Activated T-cell treated with anti-CD3 and anti-CD28 coated beads, Interleukin-2, amount 50 U/mL, for 24 hours (primary cell): ENCODE measurements around the gene RRAS.

Source experiments
- DNase-seq: peaks from one replicate; pipeline ENCODE4 v3.0.0-alpha.2; 2020
- H3K27ac Mint-ChIP-seq: 2 replicates; pipeline ENCODE4 v1.8.0; 2020; ENCODE audit warnings: mild to moderate bottlenecking, mixed read lengths
- H3K27me3 Mint-ChIP-seq: 2 replicates; pipeline ENCODE4 v1.8.0; 2020; ENCODE audit warnings: mixed read lengths
- H3K36me3 Mint-ChIP-seq: 2 replicates; pipeline ENCODE4 v1.8.0; 2020; ENCODE audit warnings: low read depth, mixed read lengths
- H3K4me1 Mint-ChIP-seq: 2 replicates; pipeline ENCODE4 v1.8.0; 2020; ENCODE audit warnings: low read depth, mixed read lengths
- H3K4me3 Mint-ChIP-seq: 2 replicates; pipeline ENCODE4 v1.8.0; 2020; ENCODE audit warnings: mild to moderate bottlenecking, moderate library complexity, mixed read lengths
- H3K9me3 Mint-ChIP-seq: 2 replicates; pipeline ENCODE4 v1.8.0; 2020; ENCODE audit warnings: mixed read lengths

The RRAS gene

GRCh38 chr19:49680421-49681351 lies 40.7 kb upstream of the RRAS start:
- peak; percentile 98 for DNase-seq
- H3K27me3 Mint-ChIP-seq = no peaks in the 10 kb centered on the region
- peaks cover 49% of the 10 kb centered on the region for H3K4me1 Mint-ChIP-seq
- peak overlapping the region; percentile 99 for H3K4me3 Mint-ChIP-seq
- peaks cover 78% of the 10 kb centered on the region for H3K36me3 Mint-ChIP-seq
- no peaks in the 10 kb centered on the region for H3K9me3 Mint-ChIP-seq
- peak overlapping the region; percentile 97 for H3K27ac Mint-ChIP-seq

DNA sequence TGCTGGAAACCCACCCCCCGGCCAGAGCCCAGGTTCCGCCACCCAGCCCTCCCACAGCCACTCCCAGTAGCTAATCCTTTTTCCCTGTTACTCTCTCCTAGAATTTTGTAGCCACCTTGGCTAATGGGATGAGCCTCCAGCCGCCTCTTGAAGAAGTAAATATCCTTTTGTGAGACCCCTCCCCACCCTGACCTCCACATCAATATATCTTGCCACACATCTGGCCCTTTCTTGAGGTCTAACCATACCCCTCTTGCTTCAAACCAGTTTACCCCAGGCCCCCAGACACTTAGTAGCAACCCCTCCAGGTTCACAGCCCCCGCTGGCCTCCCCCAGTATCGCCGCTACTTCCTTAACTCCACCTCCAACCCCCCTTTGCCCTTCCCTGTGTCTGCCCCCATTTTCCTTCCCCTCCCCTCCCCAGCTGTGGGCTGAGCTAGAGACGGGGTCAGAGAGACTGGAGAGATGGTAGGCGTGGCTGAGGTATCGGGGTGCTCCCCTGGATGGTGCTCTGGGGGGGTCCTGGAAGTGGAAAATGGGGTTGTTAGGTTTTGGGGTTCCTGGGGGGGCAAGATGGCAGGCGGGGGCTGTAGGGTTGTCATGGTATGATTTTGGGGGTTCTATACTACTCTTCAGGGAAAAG lies 39.9 kb upstream of the RRAS start:
- Mint-ChIP-seq H3K4me3 (peak overlapping the region; percentile 99), H3K36me3 (peaks cover 70% of the 10 kb centered on the region), H3K4me1 (peaks cover 46% of the 10 kb centered on the region), H3K27me3 (no peaks in the 10 kb centered on the region), H3K9me3 (no peaks in the 10 kb centered on the region), H3K27ac (peak overlapping the region; percentile 97)
- no peak for DNase-seq

DNA sequence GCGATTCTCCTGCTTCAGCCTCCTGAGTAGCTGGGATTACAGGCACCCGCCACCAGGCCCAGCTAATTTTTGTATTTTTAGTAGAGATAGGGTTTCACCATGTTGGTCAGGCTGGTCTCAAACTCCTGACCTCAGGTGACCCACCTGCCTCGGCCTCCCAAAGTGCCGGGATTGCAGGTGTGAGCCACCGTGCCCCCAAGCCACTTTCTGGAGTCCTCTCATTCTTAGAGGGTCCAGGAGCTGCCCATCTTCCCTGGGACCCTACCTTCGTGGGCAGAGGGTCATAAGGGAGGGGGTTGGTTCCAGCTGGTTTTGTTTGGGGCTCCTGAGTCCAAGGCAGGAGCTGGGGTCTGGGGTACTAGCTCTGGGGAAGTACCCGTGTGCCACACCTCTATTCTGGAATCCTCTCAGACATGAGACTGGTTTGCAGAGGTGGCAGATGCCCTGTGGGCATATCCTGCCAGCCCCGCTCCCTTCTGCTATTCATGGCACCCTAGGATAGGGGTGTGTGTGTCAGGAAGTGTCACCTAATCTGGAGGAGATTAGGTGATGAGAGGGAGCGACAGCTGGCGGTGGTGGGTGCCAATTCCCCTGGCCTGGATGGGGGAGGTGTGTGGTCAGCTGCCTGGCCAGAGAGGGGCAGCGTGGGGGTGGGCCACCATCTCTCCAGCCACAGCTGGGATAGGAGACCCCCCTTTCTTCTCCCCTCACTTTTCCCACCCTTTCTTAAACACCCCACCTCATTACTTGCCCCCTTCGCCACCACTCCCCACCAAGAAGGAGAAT lies 39.2 kb upstream of the RRAS start:
- Mint-ChIP-seq H3K27me3 (no peaks in the 10 kb centered on the region), H3K9me3 (no peaks in the 10 kb centered on the region), H3K4me1 (peaks cover 46% of the 10 kb centered on the region)

GRCh38 chr19:49677901-49678674 lies 38.1 kb upstream of the RRAS start:
- peaks cover 41% of the 10 kb centered on the region for H3K4me1 Mint-ChIP-seq
- peaks cover 59% of the 10 kb centered on the region for H3K36me3 Mint-ChIP-seq
- peak overlapping the region; percentile 97 for H3K27ac Mint-ChIP-seq

More for the DNA sequence above, 39.2 kb upstream of the RRAS start:
- H3K27ac Mint-ChIP-seq = peak overlapping the region; percentile 97
- peaks cover 64% of the 10 kb centered on the region for H3K36me3 Mint-ChIP-seq
- DNase-seq = no peak
- H3K4me3 Mint-ChIP-seq = peak overlapping the region; percentile 99

DNA sequence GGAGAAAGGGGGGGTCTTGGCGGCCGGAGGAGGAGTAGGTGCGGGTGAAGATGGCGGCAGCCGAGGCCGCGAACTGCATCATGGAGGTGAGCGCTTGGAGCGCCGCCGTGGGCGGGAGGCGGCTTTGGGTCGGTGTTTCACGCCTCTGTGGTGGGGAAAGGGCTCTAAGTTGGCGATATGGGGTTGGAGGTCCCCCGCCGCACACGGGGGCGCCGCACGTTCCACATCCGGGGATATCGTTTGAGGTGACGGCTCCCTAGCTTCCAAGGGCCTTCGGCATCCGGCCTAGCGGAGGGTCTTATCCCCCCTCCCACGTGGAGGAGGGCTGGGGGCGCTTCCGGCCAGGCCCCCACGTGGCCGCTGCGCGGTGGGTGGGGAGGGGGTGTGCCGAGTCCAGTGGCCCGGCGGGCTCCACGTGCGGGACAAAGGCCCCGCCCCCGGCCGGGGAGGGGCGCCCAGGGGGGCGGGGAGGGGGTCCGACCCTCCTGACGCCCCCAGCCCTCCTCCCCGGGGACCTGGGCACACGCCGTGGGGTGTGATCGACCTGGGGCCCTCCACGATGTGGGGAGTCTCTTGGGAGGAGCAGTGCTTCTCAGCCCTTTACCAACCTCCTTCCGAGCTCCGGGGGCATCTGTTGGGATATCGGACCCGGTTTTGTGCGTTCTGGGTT lies 37.4 kb upstream of the RRAS start, which contains the start of gene PRMT1:
Gene PRMT1 (plus strand): TSS at position 41 of the 670 bp plus-strand sequence. CDS start 10 bp downstream, at position 51.
- H3K36me3 Mint-ChIP-seq = peaks cover 54% of the 10 kb centered on the region
- no peak for DNase-seq
- peaks cover 40% of the 10 kb centered on the region for H3K4me1 Mint-ChIP-seq
- H3K9me3 Mint-ChIP-seq = no peaks in the 10 kb centered on the region
- no peaks in the 10 kb centered on the region for H3K27me3 Mint-ChIP-seq
- H3K27ac Mint-ChIP-seq = peak within 1 kb of the TSS; percentile 99
- peak within 1 kb of the TSS; percentile 99 for H3K4me3 Mint-ChIP-seq

More at GRCh38 chr19:49677901-49678674, 38.1 kb upstream of the RRAS start:
- Mint-ChIP-seq H3K27me3 (no peaks in the 10 kb centered on the region), H3K4me3 (peak overlapping the region; percentile 99), H3K9me3 (no peaks in the 10 kb centered on the region)
- peak; percentile 87 for DNase-seq

DNA sequence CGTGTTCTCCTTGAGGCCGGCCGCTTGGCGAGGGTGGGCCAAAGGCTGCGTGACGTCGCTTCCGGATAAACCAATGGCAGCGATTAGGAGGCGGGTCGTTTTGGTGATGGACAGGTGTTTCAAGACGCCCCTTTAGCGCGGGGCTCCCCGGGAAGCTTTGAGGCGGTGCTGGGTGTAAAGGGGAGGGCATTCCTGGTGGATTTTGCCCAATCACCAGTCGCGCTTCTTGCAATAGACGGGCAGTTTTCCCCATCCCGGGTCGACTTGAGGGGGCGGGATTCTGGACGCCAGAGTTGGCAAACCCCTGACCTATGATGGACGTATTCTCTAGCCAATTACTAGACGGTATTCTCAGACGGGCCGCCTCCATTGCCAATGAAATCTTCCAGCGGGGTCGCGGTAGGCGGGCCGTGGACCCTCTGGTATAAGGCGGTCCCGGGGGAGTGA lies 36.9 kb upstream of the RRAS start:
- Mint-ChIP-seq H3K4me3 (peak overlapping the region; percentile 99), H3K27ac (peak overlapping the region; percentile 99), H3K9me3 (no peaks in the 10 kb centered on the region), H3K36me3 (peaks cover 54% of the 10 kb centered on the region), H3K27me3 (no peaks in the 10 kb centered on the region), H3K4me1 (peaks cover 40% of the 10 kb centered on the region)
- DNase-seq = peak; percentile 98

DNA sequence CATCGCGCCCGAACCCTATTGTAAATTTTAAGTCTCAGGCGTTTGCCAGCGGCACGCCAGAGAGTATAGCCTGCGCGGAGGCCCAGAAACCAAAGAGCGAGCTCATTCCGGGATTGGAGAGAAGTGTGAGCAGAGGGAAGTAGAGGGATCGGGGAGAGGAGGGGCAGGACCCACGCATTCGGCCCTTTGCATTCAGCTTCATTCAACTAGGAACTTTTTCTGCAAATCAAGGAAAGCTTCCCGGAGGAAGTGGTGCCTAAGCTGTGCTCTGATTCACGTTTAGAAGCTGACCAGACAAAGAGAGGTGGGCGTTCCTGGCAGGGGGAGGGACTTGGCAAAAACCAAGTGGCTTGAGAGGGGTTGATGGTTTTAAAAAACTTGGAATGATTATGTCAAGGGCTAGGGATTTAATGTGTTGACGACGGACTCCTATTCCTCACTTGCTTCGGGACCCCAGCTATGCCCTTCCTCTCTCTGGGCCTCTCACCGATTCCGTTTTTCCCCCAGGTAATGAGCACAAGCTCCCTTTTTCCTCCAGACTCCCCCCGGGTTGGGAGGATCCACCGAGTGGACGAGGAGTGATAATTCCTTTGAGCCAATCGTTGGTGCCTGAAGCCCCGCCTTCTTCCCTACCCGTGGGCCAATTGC lies 36.3 kb upstream of the RRAS start:
- Mint-ChIP-seq H3K4me1 (peaks cover 39% of the 10 kb centered on the region), H3K27me3 (no peaks in the 10 kb centered on the region), H3K36me3 (peaks cover 52% of the 10 kb centered on the region), H3K27ac (peak overlapping the region; percentile 99), H3K4me3 (peak overlapping the region; percentile 99), H3K9me3 (no peaks in the 10 kb centered on the region)
- no peak for DNase-seq

GRCh38 chr19:49672131-49672919 lies 32.4 kb upstream of the RRAS start:
- DNase-seq = peak; percentile 85
- H3K27me3 Mint-ChIP-seq = no peaks in the 10 kb centered on the region
- peaks cover 46% of the 10 kb centered on the region for H3K36me3 Mint-ChIP-seq
- H3K27ac Mint-ChIP-seq = no peak overlapping the region
- H3K4me1 Mint-ChIP-seq = peaks cover 18% of the 10 kb centered on the region
- no peaks in the 10 kb centered on the region for H3K9me3 Mint-ChIP-seq
- no peak overlapping the region for H3K4me3 Mint-ChIP-seq

GRCh38 chr19:49669516-49669915 lies 29.6 kb upstream of the RRAS start:
- Mint-ChIP-seq H3K27me3 (no peaks in the 10 kb centered on the region), H3K36me3 (peaks cover 56% of the 10 kb centered on the region), H3K27ac (no peak overlapping the region), H3K9me3 (no peaks in the 10 kb centered on the region), H3K4me3 (no peak overlapping the region), H3K4me1 (peaks cover 24% of the 10 kb centered on the region)
- no peak for DNase-seq

DNA sequence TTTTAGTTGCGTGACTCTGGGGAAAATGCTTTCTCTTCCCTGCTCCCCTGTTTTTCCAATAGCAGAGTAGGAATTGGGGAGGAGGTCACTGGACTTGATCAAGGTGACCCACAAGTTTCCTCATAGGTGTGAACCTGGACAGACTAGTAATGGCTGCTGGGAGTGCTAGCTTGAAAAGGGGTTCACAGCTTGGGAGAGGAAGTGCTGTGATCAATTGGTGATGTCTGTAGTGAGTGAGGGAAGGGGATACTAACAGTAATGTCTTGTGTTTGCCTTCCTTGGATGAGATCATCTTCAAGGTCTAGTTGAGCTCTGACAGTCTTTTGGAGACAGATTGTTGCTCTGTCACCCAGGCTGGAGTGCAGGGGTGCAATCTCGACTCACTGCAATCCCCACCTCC lies 27.5 kb upstream of the RRAS start:
- peak overlapping the region; percentile 99 for H3K4me3 Mint-ChIP-seq
- DNase-seq = no peak
- H3K27ac Mint-ChIP-seq = peak overlapping the region; percentile 99
- peaks cover 69% of the 10 kb centered on the region for H3K36me3 Mint-ChIP-seq
- H3K27me3 Mint-ChIP-seq = no peaks in the 10 kb centered on the region
- no peaks in the 10 kb centered on the region for H3K9me3 Mint-ChIP-seq
- H3K4me1 Mint-ChIP-seq = peaks cover 45% of the 10 kb centered on the region

DNA sequence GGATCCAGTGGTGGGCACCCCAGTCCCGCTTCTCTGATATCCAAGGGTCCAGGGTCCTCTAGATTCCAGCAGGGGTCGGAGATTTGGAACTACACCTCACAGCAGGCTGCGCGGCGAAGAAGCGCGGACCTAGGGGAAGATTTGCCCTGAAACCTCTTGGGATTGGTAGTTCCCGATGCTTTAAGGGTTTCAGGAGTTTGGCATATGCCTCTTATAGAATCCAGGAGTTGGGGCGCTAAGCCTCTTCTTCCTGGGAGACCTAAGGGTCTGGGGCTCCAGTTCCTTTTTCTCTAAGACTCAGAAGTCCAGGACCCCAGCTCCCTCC lies 26.1 kb upstream of the RRAS start:
- no peak for DNase-seq
- H3K4me1 Mint-ChIP-seq = peaks cover 41% of the 10 kb centered on the region
- no peaks in the 10 kb centered on the region for H3K9me3 Mint-ChIP-seq

DNA sequence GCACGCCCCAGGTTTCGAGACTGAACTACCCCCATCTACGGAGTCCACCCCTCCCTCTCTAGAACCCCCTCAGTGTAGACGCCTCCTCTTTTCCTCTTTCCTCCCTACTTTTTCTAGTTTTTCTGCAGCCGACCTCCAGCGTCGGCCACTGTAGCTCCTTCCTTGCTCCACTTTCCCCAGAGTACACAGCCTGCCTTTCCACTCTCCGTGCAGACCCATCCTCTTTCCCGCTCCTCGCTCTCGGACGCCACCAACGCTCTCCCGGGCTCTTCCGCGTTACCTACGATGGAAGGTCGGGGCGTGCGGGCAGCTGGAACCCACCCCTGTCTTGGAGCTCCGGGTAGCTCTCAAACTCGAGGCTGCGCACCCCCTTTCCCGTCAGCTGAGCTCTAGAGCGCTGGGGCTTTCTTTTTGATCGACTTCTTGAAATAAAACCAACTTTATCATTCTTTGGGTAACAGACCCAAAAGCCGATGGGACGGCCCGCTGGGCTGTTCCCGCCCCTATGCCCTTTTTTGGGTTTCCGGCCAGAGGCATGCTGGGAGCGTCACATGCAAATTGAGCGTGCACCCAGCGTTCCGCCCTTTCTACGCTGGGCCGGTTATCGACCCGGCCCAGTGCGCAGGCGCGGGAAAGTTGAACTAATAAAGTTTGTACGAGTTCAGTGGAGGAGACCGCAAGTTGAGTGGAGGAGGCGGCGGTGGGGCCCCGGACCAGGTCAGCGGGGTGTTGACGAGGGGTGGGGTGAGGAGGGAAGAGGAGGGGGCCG lies 25.6 kb upstream of the RRAS start, which contains the start of the genes BCL2L12 and IRF3:
Gene BCL2L12 (plus strand): TSS at position 583 of the 769 bp plus-strand sequence. CDS start 760 bp downstream, outside the sequence.
Gene IRF3 (minus strand): TSS at position 507 of the 769 bp plus-strand sequence. CDS start 1,019 bp downstream, outside the sequence.
- H3K4me1 Mint-ChIP-seq = peaks cover 41% of the 10 kb centered on the region
- H3K4me3 Mint-ChIP-seq = peak within 1 kb of the TSS; percentile 99
- H3K27ac Mint-ChIP-seq = peak within 1 kb of the TSS; percentile 99
- H3K36me3 Mint-ChIP-seq = peaks cover 74% of the 10 kb centered on the region
- DNase-seq = peak; percentile 99
- H3K9me3 Mint-ChIP-seq = no peaks in the 10 kb centered on the region
- no peaks in the 10 kb centered on the region for H3K27me3 Mint-ChIP-seq

More for the DNA sequence above, 26.1 kb upstream of the RRAS start:
- Mint-ChIP-seq H3K4me3 (peak overlapping the region; percentile 99), H3K27ac (peak overlapping the region; percentile 99), H3K36me3 (peaks cover 74% of the 10 kb centered on the region), H3K27me3 (no peaks in the 10 kb centered on the region)
